Measurements from ENCODE around the gene BORCS5. TPM values are rescaled to one million over a fixed set of nuclear protein-coding genes. Genes with fewer than 3 reads are reported as not detected.

The BORCS5 gene
- total and polyA plus RNA-seq, 2 of the 8 experiments (the other 6 are each of a cell fraction or from before 2014, with no cell fraction given), result 8.3 to 17.4 TPM

- H3K56ac ChIP-seq (replicated peaks; ENCODE audit: insufficient read length, low read depth, low read length), result no peak overlapping the region
- no peak for DNase-seq (ENCODE audit: low read depth in 1 of 2, low spot score in 2 of 2)
- H3K4me1 ChIP-seq (replicated peaks in 1 of 4; ENCODE audit: control insufficient read depth in 3 of 4, insufficient read depth in 4 of 4, low read length in 3 of 4), result peaks cover 0 to 3% (median 0%) of the 10 kb centered on the region in 4 experiments; a peak in 1 of 7 replicates
- no peak overlapping the region for H2BK15ac ChIP-seq (ENCODE audit: low read length)
- CTCF ChIA-PET (ENCODE audit: partially characterized antibody), result no interaction called here
- H3K36me3 ChIP-seq (ENCODE audit: control insufficient read depth in 2 of 4, insufficient read depth in 4 of 4, low read length in 3 of 4), result no peaks in the 10 kb centered on the region
- H2AK5ac ChIP-seq (ENCODE audit: low read depth, low read length), result no peak overlapping the region
- H2BK12ac ChIP-seq (ENCODE audit: low read depth, low read length), result no peak overlapping the region
- H2AFZ ChIP-seq (ENCODE audit: low read length), result no peak overlapping the region
- H2BK120ac ChIP-seq (replicated peaks; ENCODE audit: low read depth, low read length), result no peak overlapping the region
- no peak overlapping the region for H3K4me2 ChIP-seq (ENCODE audit: insufficient read depth in 1 of 2, low read depth in 2 of 2, low read length in 2 of 2)
- 92% methylated on average over 13 of the region's 13 CpGs; no CpG with 5 or more reads in 1 of the 2 experiments for WGBS, 2 experiments (ENCODE audit: extremely low coverage in 1 of 2, insufficient coverage in 1 of 2, insufficient read length in 1 of 2, insufficient replicate concordance in 2 of 2, low coverage in 1 of 2, low lambda C conversion rate in 2 of 2, missing lambda C conversion rate in 1 of 2)
- no peak overlapping the region for H3K9ac ChIP-seq (replicated peaks in 1 of 4; ENCODE audit: extremely low read depth in 1 of 4, low read depth in 3 of 4, low read length in 3 of 4)
- H2BK20ac ChIP-seq (ENCODE audit: low read length), result no peak overlapping the region
- no peaks in the 10 kb centered on the region for H4K20me1 ChIP-seq (replicated peaks in 1 of 2; ENCODE audit: control insufficient read depth in 1 of 2, insufficient read depth in 2 of 2, low read length in 2 of 2)
- no peak overlapping the region for H4K91ac ChIP-seq (replicated peaks; ENCODE audit: insufficient read length, low read length)
- no peak for FAIRE-seq
- H2BK5ac ChIP-seq (ENCODE audit: low read depth, low read length), result no peak overlapping the region
- no peaks in the 10 kb centered on the region for H3K79me2 ChIP-seq (ENCODE audit: control insufficient read depth in 1 of 2, insufficient read depth in 2 of 2, low read length in 2 of 2)
- no peak overlapping the region for H3K4me3 ChIP-seq (ENCODE audit: extremely low read depth in 1 of 4, insufficient read depth in 2 of 4, low read depth in 3 of 4, low read length in 4 of 4)
- no peaks in the 10 kb centered on the region for H3K27me3 ChIP-seq (replicated peaks in 1 of 4; ENCODE audit: control insufficient read depth in 3 of 4, extremely low read depth in 1 of 4, insufficient read depth in 3 of 4, low read length in 3 of 4)
- no peak overlapping the region for H3K14ac ChIP-seq (ENCODE audit: insufficient read length)
- no peak overlapping the region for H3K18ac ChIP-seq (ENCODE audit: extremely low read depth, low read length)
- H4K5ac ChIP-seq (ENCODE audit: insufficient read length, low read depth, low read length), result no peak overlapping the region
- H3K27ac ChIP-seq (ENCODE audit: low read depth, low read length), result no peak overlapping the region
- no peaks in the 10 kb centered on the region for H3K79me1 ChIP-seq (ENCODE audit: low read depth, low read length)
- no peaks in the 10 kb centered on the region for H3K23me2 ChIP-seq (ENCODE audit: low read depth, low read length)
- H3K23ac ChIP-seq (ENCODE audit: insufficient read length), result no peak overlapping the region
- no peaks in the 10 kb centered on the region for H3K9me3 ChIP-seq (ENCODE audit: insufficient read depth in 2 of 2, low read depth in 1 of 2, low read length in 1 of 2)
- POLR2A ChIA-PET (ENCODE audit: partially characterized antibody), result no interaction called here
- no peak overlapping the region for H4K8ac ChIP-seq (ENCODE audit: extremely low read depth, insufficient read depth, low read length)
- H3K4ac ChIP-seq (replicated peaks; ENCODE audit: insufficient read length, low read depth, low read length), result no peak overlapping the region
- no peak for TF ChIP-seq TAF7 (optimal IDR thresholded peaks at IDR 0.05; ENCODE audit: borderline replicate concordance, low read depth, low read length)
- no peak for TF ChIP-seq KDM1A (IDR thresholded peaks at IDR 0.05; ENCODE audit: borderline replicate concordance, low read length)
- TF ChIP-seq TCF12 (IDR thresholded peaks at IDR 0.05; ENCODE audit: low read depth, low read length), result no peak
- TF ChIP-seq CBX8 (IDR thresholded peaks at IDR 0.05; ENCODE audit: borderline replicate concordance, low read depth, low read length), result no peak
- TF ChIP-seq TAF1 (IDR thresholded peaks at IDR 0.05; ENCODE audit: low read depth, low read length), result no peak
- TF ChIP-seq SP1 (IDR thresholded peaks at IDR 0.05; ENCODE audit: low read depth, low read length), result no peak
- TF ChIP-seq CTCF (IDR thresholded peaks at IDR 0.05; ENCODE audit: control extremely low read depth in 1 of 3, insufficient read depth in 1 of 3, low read depth in 1 of 3, low read length in 3 of 3), result no peak
- no peak for TF ChIP-seq EGR1 (IDR thresholded peaks at IDR 0.05; ENCODE audit: borderline replicate concordance, low read depth, low read length)
- no peak for TF ChIP-seq EP300 (IDR thresholded peaks at IDR 0.05; ENCODE audit: borderline replicate concordance in 1 of 2, low read depth in 2 of 2, low read length in 2 of 2)
- no peak for TF ChIP-seq SIN3A (conservative IDR thresholded peaks at IDR 0.05 in 1 of 2, IDR thresholded peaks at IDR 0.05 in 1 of 2; ENCODE audit: low read depth in 1 of 2, low read length in 2 of 2)
- no peak for TF ChIP-seq JUN (IDR thresholded peaks at IDR 0.05; ENCODE audit: low read depth, low read length)
- no peak for TF ChIP-seq SP2 (IDR thresholded peaks at IDR 0.05; ENCODE audit: low read length)
Observed at GRCh38 chr12:12449533-12450025, 92.7 kb downstream of the BORCS5 start.
